ENCODE data around the gene VGLL4.
"Not testable (repeated sequence)": the region's sequence is repeated elsewhere in the genome, so short reads cannot be mapped to it uniquely, and the experiment has no call there.

Gene VGLL4

GRCh38 chr3:11607816-11608215, 35.9 kb downstream of the VGLL4 start:
- in situ Hi-C loops (cut with MboI; ENCODE audit: low sequenced_read_pairs) = no loop called here

- in situ Hi-C loops (cut with MboI; ENCODE audit: low sequenced_read_pairs) = no loop called here
Measured at GRCh38 chr3:11606865-11607440, 36.8 kb downstream of the VGLL4 start.

- in situ Hi-C loops (cut with MboI; ENCODE audit: low sequenced_read_pairs) = no loop called here
Measured at GRCh38 chr3:11606090-11606784, 37.5 kb downstream of the VGLL4 start.

GRCh38 chr3:11605398-11605797, 38.3 kb downstream of the VGLL4 start:
- in situ Hi-C loops (cut with MboI; ENCODE audit: low sequenced_read_pairs) = no loop called here

GRCh38 chr3:11604139-11604892, 39.4 kb downstream of the VGLL4 start:
- in situ Hi-C loops (cut with MboI; ENCODE audit: low sequenced_read_pairs) = no loop called here

- in situ Hi-C loops (cut with MboI; ENCODE audit: low sequenced_read_pairs) = no loop called here
Measured at GRCh38 chr3:11603628-11604027, 40.1 kb downstream of the VGLL4 start.

- in situ Hi-C loops (cut with MboI; ENCODE audit: low sequenced_read_pairs) = no loop called here
Measured at GRCh38 chr3:11602886-11603527, 40.7 kb downstream of the VGLL4 start.

GRCh38 chr3:11602239-11602840, 41.4 kb downstream of the VGLL4 start:
- in situ Hi-C loops (cut with MboI; ENCODE audit: low sequenced_read_pairs) = no loop called here

GRCh38 chr3:11601446-11602238, 42.1 kb downstream of the VGLL4 start:
- in situ Hi-C loops (cut with MboI; ENCODE audit: low sequenced_read_pairs) = no loop called here

- in situ Hi-C loops (cut with MboI; ENCODE audit: low sequenced_read_pairs) = no loop called here
Measured at GRCh38 chr3:11600501-11601282, 43.0 kb downstream of the VGLL4 start.

- in situ Hi-C loops (cut with MboI; ENCODE audit: low sequenced_read_pairs) = no loop called here
Measured at GRCh38 chr3:11596387-11596786, 47.3 kb downstream of the VGLL4 start.

GRCh38 chr3:11595024-11595423, 48.7 kb downstream of the VGLL4 start:
- in situ Hi-C loops (cut with MboI; ENCODE audit: low sequenced_read_pairs) = not testable (repeated sequence)

GRCh38 chr3:11593318-11594034, 50.2 kb downstream of the VGLL4 start:
- in situ Hi-C loops (cut with MboI; ENCODE audit: low sequenced_read_pairs) = no loop called here

- in situ Hi-C loops (cut with MboI; ENCODE audit: low sequenced_read_pairs) = no loop called here
Measured at GRCh38 chr3:11592445-11593298, 51.0 kb downstream of the VGLL4 start.

- in situ Hi-C loops (cut with MboI; ENCODE audit: low sequenced_read_pairs) = no loop called here
Measured at GRCh38 chr3:11591391-11592282, 52.1 kb downstream of the VGLL4 start.

GRCh38 chr3:11591002-11591355, 52.7 kb downstream of the VGLL4 start:
- in situ Hi-C loops (cut with MboI; ENCODE audit: low sequenced_read_pairs) = no loop called here

- in situ Hi-C loops (cut with MboI; ENCODE audit: low sequenced_read_pairs) = no loop called here
Measured at GRCh38 chr3:11589706-11590105, 54.0 kb downstream of the VGLL4 start.

All from hTERT RPE-1 (cell line).